Uterus (tissue), 4 donors: Measurements from ENCODE around the gene MYO9B. TPM values are rescaled to one million over a fixed set of nuclear protein-coding genes. Genes with fewer than 3 reads are reported as not detected.
A peak's percentile ranks its signal among the peaks of the same experiment; 100 is the strongest.

Experiments
- DNase-seq, 2 donors: peaks; one replicate each; pipeline ENCODE4 v3.0.0-alpha.2; 2019 to 2020
- H3K27ac ChIP-seq, 2 donors: fragments of 200-600 bp; sonication (generic); 1 replicate in 1 of 2; 2 replicates in 1 of 2; pipeline ENCODE4 v1.5.1; 2016 to 2018
- H3K27me3 ChIP-seq, 2 donors: fragments of 200-600 bp; sonication (generic); one replicate each; pipeline ENCODE4 v1.5.1; 2018 to 2019; ENCODE audit warnings: control low read depth in 1 of 2
- H3K36me3 ChIP-seq, 2 donors: fragments of 200-600 bp; sonication (generic); one replicate each; pipeline ENCODE4 v1.5.1; 2019; ENCODE audit warnings: control low read depth in 1 of 2
- H3K4me1 ChIP-seq, 2 donors: fragments of 200-600 bp; sonication (generic); one replicate each; pipeline ENCODE4 v1.5.1; 2018 to 2019; ENCODE audit warnings: control low read depth in 1 of 2
- H3K4me3 ChIP-seq, 2 donors: fragments of 200-600 bp; sonication (generic); 1 replicate in 1 of 2; 2 replicates in 1 of 2; pipeline ENCODE4 v1.5.1; 2018 to 2019; ENCODE audit warnings: mild to moderate bottlenecking in 1 of 2
- H3K9me3 ChIP-seq, 2 donors: fragments of 200-600 bp; sonication (generic); one replicate each; pipeline ENCODE4 v1.5.1; 2019; ENCODE audit warnings: control low read depth in 1 of 2
- POLR2A ChIP-seq, 2 donors: fragments of 450-650 bp; IDR thresholded peaks; one replicate each; pipeline ENCODE4 v1.6.1; 2016; ENCODE audit warnings: antibody characterized with exemption in 2 of 2, mild to moderate bottlenecking in 1 of 2, moderate library complexity in 1 of 2
- intact Hi-C: fragments of 100-400 bp; cut with DNase I; formaldehyde crosslinking; loops from one replicate; pipeline ENCODE4 v1.15.1; 2023; ENCODE audit warnings: low total_unique reads
- total RNA-seq, 4 donors: library from RNA; depleted of rRNA in 3 of 4; stranded (reverse); fragments of >200 nt in 3 of 4; gene quantifications; one replicate each; pipeline versions ENCODE4 v1.1.0 to v1.2.4, GENCODE V29; 2014 to 2023
- TF ChIP-seq, protein P1 (sequence below), 4 experiments: fragments of 200-600 bp in 2 of 4; fragments of 450-650 bp in 2 of 4; sonication (generic) in 2 of 4; IDR thresholded peaks; one replicate each; pipeline ENCODE4 v1.5.1; 2016 to 2019; ENCODE audit warnings: antibody characterized with exemption in 4 of 4, mild to moderate bottlenecking in 2 of 4, moderate library complexity in 1 of 4
- donor health status: DM: yes; HTN: yes; CAD: no.

The MYO9B gene
- total RNA-seq, 4 donors from 2014 or later, result 17.6 to 117 (median 54.1) TPM

DNA sequence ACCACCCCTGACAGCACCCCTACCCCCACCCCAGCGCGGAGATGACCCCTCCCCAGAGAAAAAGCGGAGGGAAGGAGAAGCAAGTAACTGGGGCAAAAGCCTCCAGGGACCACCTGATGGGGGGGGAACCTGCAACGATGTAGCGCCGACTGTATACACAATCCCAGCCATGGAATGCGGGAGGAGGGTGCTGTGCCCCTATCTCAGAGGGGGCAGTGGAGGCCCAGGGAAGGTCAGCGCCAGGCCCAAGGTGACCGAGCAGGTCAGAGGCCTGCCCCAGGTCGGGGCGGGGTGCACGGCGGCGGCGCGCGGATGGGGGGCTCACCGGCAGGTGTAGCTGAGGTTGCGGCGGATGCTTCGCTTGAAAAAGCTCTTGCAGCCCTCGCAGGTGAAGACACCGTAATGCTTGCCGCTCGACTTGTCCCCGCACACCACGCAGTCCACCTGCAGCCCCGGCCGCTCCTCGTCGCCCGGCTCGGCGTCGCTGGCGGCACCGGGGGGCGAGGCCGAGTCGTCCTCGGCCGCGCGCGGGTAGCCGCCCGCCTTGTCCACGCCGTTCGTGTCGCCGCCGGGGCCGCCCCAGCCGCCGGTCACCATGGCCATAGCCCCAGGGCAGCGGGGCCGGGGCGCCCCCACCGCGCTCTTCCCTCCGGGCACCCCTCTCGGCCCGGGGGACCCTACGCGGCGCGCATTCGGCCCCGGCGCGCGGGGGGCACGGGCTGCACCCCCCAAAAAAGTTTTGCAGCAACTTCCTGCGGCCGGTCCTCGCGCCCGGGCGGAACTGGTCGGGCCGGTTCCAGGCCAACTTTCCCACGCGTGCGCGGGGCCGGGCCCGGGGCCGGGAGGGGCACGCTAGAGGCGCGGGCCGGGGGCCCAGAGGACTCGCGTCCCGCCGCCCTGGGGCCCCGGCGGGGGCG, 169.3 kb downstream of the MYO9B start:
- Histone ChIP-seq H3K4me1 (peaks cover 0 to 13% of the 10 kb centered on the region in 2 donors), H3K27ac (peak overlapping the region; percentile 76 to 84), H3K4me3 (peak overlapping the region; percentile 53 to 56), H3K27me3 (no peaks in the 10 kb centered on the region), H3K9me3 (no peaks in the 10 kb centered on the region), H3K36me3 (no peaks in the 10 kb centered on the region)
- TF ChIP-seq, protein P1, sequence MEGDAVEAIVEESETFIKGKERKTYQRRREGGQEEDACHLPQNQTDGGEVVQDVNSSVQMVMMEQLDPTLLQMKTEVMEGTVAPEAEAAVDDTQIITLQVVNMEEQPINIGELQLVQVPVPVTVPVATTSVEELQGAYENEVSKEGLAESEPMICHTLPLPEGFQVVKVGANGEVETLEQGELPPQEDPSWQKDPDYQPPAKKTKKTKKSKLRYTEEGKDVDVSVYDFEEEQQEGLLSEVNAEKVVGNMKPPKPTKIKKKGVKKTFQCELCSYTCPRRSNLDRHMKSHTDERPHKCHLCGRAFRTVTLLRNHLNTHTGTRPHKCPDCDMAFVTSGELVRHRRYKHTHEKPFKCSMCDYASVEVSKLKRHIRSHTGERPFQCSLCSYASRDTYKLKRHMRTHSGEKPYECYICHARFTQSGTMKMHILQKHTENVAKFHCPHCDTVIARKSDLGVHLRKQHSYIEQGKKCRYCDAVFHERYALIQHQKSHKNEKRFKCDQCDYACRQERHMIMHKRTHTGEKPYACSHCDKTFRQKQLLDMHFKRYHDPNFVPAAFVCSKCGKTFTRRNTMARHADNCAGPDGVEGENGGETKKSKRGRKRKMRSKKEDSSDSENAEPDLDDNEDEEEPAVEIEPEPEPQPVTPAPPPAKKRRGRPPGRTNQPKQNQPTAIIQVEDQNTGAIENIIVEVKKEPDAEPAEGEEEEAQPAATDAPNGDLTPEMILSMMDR (IDR thresholded peaks at IDR 0.05), result no peak
- TF ChIP-seq POLR2A (IDR thresholded peaks at IDR 0.05), result no peak
- intact Hi-C loops, result no loop called here
- DNase-seq, result peak in 1 of 2 donors; percentile 60

GRCh38 chr19:17245535-17245984, 170.0 kb downstream of the MYO9B start, which contains the start of gene NR2F6:
Gene NR2F6 (minus strand): TSS chr19:17245919. CDS start chr19:17245220, 699 bp downstream.
- Histone ChIP-seq H3K4me1 (peaks cover 0 to 13% of the 10 kb centered on the region in 2 donors), H3K27me3 (no peaks in the 10 kb centered on the region), H3K36me3 (no peaks in the 10 kb centered on the region), H3K27ac (peak within 1 kb of the TSS; percentile 87 to 90), H3K4me3 (peak within 1 kb of the TSS; percentile 56 to 60), H3K9me3 (no peaks in the 10 kb centered on the region)
- intact Hi-C loops, result no loop called here
- DNase-seq, result peak in 1 of 2 donors; percentile 37
- TF ChIP-seq, protein P1 (IDR thresholded peaks at IDR 0.05), result peak in 1 of 4 experiments; percentile 13
- TF ChIP-seq POLR2A (IDR thresholded peaks at IDR 0.05), result peak; percentile 50 to 55

GRCh38 chr19:17246681-17247425, 171.3 kb downstream of the MYO9B start:
- Histone ChIP-seq H3K4me1 (peaks cover 0 to 13% of the 10 kb centered on the region in 2 donors), H3K36me3 (no peaks in the 10 kb centered on the region), H3K27ac (peak overlapping the region; percentile 87 to 90), H3K27me3 (no peaks in the 10 kb centered on the region), H3K4me3 (peak overlapping the region; percentile 56 to 60), H3K9me3 (no peaks in the 10 kb centered on the region)
- peak in 1 of 2 donors; percentile 51 for DNase-seq
- no peak for TF ChIP-seq POLR2A (IDR thresholded peaks at IDR 0.05)
- TF ChIP-seq, protein P1 (IDR thresholded peaks at IDR 0.05), result no peak
- intact Hi-C loops, result no loop called here

DNA sequence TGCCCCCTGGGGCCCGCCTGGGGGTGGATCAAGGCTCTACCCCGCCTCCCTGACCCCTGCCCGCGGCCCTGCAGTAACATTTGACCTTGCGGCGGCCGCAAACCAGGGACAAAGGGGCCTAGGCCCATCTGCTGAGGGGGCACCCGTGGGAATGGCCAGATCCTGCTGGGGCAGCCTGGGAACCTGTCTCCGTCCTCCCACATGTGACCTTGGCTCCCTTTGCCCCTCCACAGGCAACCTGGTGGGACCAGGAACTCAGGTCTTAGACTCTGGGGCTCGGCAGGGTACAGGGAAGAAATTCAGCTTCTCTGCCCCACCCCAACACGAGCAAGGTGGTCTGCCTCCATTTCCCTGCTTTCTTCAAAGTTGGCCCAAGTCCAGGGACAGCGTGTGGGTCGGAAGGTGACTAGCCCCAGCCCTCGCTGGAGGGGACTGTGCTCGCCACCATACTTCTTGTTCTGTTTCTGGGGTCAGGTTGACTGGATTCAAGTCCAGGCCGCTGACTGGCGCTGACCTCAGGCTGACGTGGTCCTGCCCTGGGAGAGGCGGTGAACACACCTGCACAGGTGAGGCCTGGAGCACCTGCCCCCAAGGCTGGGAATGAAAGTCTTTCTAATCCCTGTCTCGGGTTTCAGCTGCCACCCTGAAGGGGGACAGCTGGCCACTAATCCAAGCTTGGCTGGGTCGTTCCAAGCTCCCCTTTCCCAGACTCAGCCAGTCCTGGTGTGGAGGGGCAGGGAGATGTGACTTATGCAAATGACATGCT, 172.6 kb downstream of the MYO9B start:
- peak overlapping the region in 1 of 2 donors; percentile 8 for H3K27ac ChIP-seq

More for the DNA sequence above, 172.6 kb downstream of the MYO9B start:
- Histone ChIP-seq H3K4me1 (peaks cover 0 to 3% of the 10 kb centered on the region in 2 donors), H3K36me3 (no peaks in the 10 kb centered on the region), H3K27me3 (no peaks in the 10 kb centered on the region), H3K4me3 (no peak overlapping the region), H3K9me3 (no peaks in the 10 kb centered on the region)
- no peak for DNase-seq
- intact Hi-C loops, result no loop called here
- TF ChIP-seq, protein P1 (IDR thresholded peaks at IDR 0.05), result no peak
- TF ChIP-seq POLR2A (IDR thresholded peaks at IDR 0.05), result no peak
